HG03175 (cell line): ENCODE results near the gene TMEM258.

Experiments used
- ATAC-seq: cut with Tn5 transposase; IDR thresholded peaks from one replicate; pipeline ENCODE4 v1.9.1; 2021; ENCODE audit warnings: mild to moderate bottlenecking, moderate library complexity; ENCODE audit not compliant: unreplicated experiment

TMEM258 gene

GRCh38 chr11:61792310-61793082 lies at the start of gene TMEM258, which contains the start of gene FEN1:
TMEM258 (minus strand) TSS chr11:61792599; CDS start chr11:61792558, 41 bp downstream.
FEN1 (plus strand) TSS chr11:61792911; CDS start chr11:61795362, 2,451 bp downstream.
- peak; percentile 80 for ATAC-seq

DNA sequence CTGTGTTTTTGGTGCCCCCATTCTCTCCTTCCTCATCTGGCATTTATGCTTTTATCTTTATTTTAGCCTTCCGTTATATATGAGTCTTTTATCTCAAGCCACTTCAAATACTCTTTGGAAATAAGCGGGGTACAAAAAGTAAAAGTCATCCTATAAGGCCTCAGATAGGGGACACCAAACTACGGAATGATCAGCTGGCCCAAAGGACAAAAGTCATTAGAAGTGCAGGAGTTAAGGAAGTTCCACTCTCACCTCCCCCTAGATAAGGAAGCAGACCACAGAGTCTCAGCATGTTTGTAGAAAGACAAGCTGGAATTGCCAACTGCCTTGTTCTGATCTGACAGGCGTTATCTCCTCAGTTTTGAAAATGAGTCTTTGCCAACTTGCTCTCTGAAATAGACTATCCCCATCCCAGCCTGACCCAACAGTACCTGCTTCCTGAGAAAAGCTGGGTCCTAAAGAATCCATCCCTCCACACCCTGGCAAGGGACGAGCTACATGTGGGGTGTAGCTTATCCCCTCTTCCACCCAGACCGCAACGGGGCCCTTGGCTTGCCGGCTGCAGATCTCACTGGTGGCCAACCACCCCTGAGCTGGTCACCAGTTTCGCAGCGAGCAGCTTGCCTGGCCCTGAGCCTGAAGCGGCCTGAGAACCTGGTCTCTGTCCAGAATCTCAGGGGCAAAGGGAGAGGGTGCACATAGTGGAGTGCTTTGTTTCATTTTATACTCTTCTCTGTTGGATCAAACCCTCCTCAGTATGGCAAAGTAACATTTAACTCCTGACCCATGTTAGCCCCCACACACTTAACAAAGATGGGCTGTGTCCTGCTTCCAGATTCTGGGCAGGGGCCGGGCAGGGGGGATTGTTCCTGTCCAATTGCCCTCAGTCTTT lies 49.5 kb upstream of the TMEM258 start:
- ATAC-seq, result no peak

- no peak for ATAC-seq
Observed at GRCh38 chr11:61840371-61840770, 48.0 kb upstream of the TMEM258 start.

DNA sequence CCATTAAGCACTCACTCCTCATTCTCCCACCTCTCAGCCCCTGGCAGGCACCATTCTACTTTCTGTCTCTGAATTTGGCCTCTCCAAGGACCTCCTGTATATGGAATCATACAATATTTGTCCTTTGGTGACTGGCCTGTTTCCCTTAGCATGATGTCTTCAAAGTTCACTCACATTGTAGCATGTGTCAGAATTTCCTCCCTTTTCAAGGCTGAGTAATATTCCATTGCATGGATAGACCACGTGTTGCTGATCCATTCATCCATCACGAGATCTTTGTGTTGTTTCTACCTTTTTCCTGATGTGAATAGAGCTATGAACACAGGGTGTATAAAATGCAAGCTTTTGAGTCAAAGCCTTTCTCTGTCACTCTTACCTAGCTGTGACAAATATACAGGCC lies 47.3 kb upstream of the TMEM258 start:
- no peak for ATAC-seq

- no peak for ATAC-seq
Observed at GRCh38 chr11:61838921-61839320, 46.5 kb upstream of the TMEM258 start.

DNA sequence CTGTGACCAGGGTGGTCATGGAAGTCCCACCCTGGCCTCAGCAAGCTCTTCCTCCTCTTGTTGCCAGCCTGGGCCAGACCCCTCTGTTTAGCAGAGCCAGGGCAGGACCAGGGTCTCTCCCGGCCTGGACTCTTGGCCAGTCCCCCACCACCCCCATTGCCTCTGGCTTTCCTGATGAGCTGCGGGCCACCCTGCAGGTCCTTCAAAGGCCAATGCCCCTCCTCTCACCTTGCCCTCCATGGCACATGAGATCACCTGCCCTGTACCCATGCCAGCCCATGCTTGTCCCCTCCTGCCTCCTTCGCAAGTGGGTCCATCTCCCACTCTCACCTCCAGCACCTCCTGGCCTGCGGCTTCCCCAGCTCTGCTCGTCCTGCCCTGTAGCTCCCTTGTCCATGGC lies 46.1 kb upstream of the TMEM258 start:
- no peak for ATAC-seq

DNA sequence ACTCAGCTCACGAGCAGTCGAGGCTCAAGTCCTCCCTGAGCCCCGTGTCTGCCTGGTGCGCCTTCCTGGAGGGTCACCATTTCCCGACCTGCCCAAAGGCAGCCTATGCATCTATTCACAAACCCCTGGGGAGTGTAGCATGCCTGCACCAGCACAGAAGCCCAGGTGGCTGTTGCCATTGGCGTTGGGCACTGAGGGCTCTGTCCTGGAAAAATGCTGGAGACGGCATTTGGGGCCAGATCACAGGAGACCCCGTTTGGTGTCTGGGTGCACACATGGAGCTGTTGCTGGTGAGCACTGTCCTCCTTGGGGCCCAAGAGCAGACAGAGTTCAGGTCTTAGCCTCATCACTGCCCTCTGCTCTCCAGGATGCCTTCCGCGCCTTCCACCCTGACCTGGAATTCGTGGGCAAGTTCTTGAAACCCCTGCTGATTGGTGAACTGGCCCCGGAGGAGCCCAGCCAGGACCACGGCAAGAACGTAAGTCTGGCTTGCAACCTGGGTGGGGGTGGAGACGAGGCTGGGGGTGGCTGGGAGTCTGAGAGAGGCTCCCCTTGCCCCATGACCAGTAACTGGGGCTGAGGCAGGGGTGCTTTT lies 45.1 kb upstream of the TMEM258 start:
- ATAC-seq, result no peak

DNA sequence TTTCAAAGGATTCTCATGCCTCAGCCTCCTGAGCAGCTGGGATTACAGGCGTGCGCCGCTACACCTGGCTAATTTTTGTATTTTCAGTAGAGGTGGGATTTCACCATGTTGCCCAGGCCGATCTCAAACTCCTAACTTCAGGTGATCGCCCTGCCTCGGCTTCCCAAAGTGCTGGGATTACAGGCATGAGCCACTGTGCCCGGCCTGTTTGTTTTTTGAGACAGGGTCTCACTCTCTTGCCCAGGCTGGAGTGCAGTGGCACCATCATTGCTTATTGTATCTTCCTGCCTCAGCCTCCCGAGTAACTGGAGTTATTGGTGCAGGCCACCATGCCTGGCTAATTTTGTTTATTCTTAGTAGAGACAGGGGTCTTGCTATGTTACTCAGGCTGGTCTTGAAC lies 43.8 kb upstream of the TMEM258 start:
- no peak for ATAC-seq

- ATAC-seq, result peak; percentile 91
Observed at GRCh38 chr11:61834278-61835048, 42.1 kb upstream of the TMEM258 start.

DNA sequence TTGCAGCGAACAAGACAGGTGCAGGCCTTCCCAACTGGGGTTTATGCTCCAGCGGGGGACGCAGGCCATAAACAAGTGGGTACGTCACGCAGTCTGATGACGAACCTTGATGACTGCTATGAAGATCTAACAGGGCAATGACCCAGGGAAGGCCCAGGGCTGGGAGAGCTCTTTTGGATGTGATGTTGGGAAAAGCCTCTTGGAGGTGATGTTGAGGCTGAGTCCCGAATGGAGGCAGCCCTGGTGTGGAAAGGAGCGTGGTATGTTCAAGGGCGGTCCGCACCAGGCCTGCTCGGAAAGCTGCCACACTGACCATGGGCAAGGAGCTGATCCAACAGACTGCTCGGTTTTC lies 41.5 kb upstream of the TMEM258 start:
- no peak for ATAC-seq

- no peak for ATAC-seq
Observed at GRCh38 chr11:61833471-61833870, 41.1 kb upstream of the TMEM258 start.

GRCh38 chr11:61832754-61833153 lies 40.4 kb upstream of the TMEM258 start:
- no peak for ATAC-seq

DNA sequence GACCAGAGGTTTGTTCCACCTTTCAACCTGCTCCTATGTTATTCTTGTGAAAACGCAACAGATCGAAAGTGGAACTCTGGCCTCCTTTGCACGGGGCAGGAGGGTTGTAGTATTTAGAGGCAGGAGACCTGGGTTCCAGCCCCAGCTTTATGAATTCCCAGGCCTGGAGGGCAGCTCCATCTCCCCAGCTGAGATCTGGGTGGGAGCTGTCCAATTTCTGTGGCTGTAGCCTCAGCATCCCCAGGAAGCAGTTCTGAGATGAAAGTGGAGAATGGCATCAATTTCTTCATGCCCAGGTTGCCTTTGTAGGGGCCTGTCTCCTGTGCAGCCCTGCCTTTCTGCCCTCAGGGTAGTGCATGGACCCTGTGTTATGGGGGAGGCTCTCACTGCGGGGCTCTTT lies 39.8 kb upstream of the TMEM258 start:
- no peak for ATAC-seq

DNA sequence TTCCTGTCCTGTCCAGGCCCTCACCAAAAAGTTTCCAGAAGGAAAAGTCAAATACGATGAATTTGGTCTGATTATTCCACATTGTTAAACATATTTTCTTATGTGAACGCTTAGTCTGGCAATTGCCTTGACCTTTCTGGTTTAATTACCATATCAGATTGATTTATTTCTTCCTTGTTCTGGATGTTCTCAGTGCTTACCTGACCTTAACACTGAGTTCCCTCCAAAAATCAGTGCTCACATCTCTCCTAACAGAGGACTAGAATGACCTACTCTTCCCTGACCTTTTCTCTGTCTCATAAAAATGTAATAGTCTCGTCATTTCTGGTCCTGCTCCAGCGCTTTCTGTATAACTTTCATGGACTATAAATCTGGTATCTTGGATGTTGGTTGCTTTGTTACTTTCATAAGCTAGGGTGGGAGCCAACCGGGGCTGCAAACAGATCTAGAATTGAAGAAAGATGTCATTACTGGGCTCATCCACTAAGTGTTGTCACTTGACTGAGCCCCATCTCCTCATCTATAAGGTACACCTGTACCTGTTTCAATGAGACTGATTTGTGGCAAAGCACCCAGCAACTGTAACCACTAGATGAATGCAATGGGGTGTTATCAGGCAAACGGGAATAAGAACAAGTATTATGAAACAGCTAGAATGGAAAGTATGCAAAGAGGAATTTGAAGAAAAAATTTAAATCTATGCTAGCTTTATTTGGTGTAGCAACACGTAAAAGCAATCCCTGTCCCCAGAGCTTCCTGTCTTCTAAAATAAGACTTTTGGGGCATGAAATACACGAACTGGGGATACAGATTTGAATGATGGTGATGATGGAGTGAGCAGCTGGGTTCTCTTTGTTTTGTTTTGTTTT lies 38.1 kb upstream of the TMEM258 start:
- ATAC-seq, result no peak

GRCh38 chr11:61829806-61830205 lies 37.4 kb upstream of the TMEM258 start:
- no peak for ATAC-seq

DNA sequence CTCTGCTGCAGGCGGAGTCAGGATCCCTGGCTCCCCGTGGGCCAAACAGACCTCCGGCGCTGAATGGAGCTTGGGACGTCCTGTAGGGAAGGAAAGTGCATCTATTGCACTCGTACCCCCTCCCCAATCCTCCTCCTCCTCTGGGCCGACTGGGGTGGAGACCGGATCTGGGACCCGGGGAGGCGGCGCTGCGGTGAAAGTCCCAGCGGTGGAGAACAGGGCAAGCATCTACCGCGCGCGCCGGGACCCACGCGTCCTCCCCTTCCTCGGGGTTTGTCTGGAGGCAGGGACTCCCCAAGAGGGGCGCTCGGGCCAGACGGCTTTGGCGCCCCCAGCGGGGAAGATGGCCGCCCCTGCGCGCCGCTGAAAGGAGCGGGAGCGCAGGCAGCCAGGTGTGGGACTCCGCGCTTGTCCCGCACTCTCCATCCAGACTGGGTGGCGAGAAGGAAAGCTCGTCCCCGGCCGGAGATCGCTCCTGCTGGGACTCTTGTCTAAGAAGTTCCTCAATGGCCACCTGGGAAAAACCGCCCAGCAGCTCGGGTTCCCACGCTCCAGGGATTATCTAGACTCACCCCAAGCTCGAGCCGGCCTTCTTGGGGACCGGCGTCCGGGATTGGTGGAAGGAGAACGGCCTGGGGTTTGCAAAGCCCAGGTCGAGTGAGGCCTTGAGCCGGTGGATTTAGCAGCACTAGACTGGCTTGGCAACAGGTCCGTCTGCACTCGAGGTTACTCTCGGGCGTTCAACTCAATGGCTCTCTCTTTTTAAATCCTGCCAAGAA lies 36.4 kb upstream of the TMEM258 start:
- peak; percentile 32 for ATAC-seq

GRCh38 chr11:61828379-61828628 lies 35.9 kb upstream of the TMEM258 start:
- peak; percentile 8 for ATAC-seq

GRCh38 chr11:61827571-61828378 lies 35.4 kb upstream of the TMEM258 start, which contains the start of gene FADS2:
FADS2 (plus strand) TSS chr11:61828300; CDS start chr11:61828391, 91 bp downstream.
- peak; percentile 75 for ATAC-seq
